DOHH2 (cell line): Measurements from ENCODE around the gene CALHM2.

ENCODE experiments used
- CTCF ChIP-seq: fragments of 200-600 bp; sonication (generic); IDR thresholded peaks from one replicate; pipeline ENCODE4 v1.5.1; 2014; ENCODE audit warnings: antibody characterized with exemption, mild to moderate bottlenecking, low read depth, low read length; ENCODE audit not compliant: poor library complexity, severe bottlenecking
- EZH2phosphoT487 ChIP-seq: fragments of 200-600 bp; sonication (generic); IDR thresholded peaks from 2 replicates; pipeline ENCODE4 v1.6.1; 2017; ENCODE audit warnings: borderline replicate concordance, mild to moderate bottlenecking, antibody characterized with exemption, low read length, moderate library complexity, mixed read lengths

GRCh38 chr10:103396789-103397087, 55.4 kb downstream of the CALHM2 start:
- TF ChIP-seq CTCF (no peak), EZH2phosphoT487 (no peak)
